Activated naive CD4-positive, alpha-beta T cell treated with anti-CD3 and anti-CD28 coated beads for 36 hours (primary cell): Measurements from ENCODE around the gene SLC1A1. TPM values are rescaled to one million over a fixed set of nuclear protein-coding genes. Genes with fewer than 3 reads are reported as not detected.
"Not testable (repeated sequence)": the region's sequence is repeated elsewhere in the genome, so short reads cannot be mapped to it uniquely, and the experiment has no call there.

ENCODE experiments used
- CTCF ChIA-PET: fragments of 350-600 bp; sonication (Branson Sonifier 250); formaldehyde crosslinking; loops from one replicate; lab custom pipeline; 2021; ENCODE audit warnings: antibody characterized with exemption; lab: Charles Lee
- DNase-seq: peaks from one replicate; pipeline ENCODE4 v3.0.0-alpha.2; 2020
- H3K27ac Mint-ChIP-seq: one replicate; pipeline ENCODE4 v1.8.0; 2021; ENCODE audit warnings: mild to moderate bottlenecking, mixed read lengths
- H3K27me3 Mint-ChIP-seq: one replicate; pipeline ENCODE4 v1.8.0; 2021; ENCODE audit warnings: low read depth, mixed read lengths
- H3K36me3 Mint-ChIP-seq: one replicate; pipeline ENCODE4 v1.8.0; 2021; ENCODE audit warnings: low read depth, mixed read lengths
- H3K4me1 Mint-ChIP-seq: one replicate; pipeline ENCODE4 v1.8.0; 2021; ENCODE audit warnings: low read depth, mixed read lengths
- H3K4me3 Mint-ChIP-seq: one replicate; pipeline ENCODE4 v1.8.0; 2021; ENCODE audit warnings: mild to moderate bottlenecking, moderate library complexity, mixed read lengths
- H3K9me3 Mint-ChIP-seq: one replicate; pipeline ENCODE4 v1.8.0; 2021; ENCODE audit warnings: mixed read lengths
- intact Hi-C: fragments of 100-400 bp; cut with micrococcal nuclease; formaldehyde crosslinking; loops from one replicate; pipeline ENCODE4 v1.15.1; 2023
- total RNA-seq, 2 experiments: library from RNA; stranded (reverse); gene quantifications; one replicate each; pipeline ENCODE4 v1.2.3, GENCODE V29; 2021

SLC1A1 gene
- total RNA-seq, 2 experiments from 2014 or later: not detected

GRCh38 chr9:4606033-4606432 is 115.8 kb downstream of the SLC1A1 start:
- not testable (repeated sequence) for H3K27me3 Mint-ChIP-seq, H3K9me3 Mint-ChIP-seq, H3K4me3 Mint-ChIP-seq, H3K27ac Mint-ChIP-seq, H3K36me3 Mint-ChIP-seq, H3K4me1 Mint-ChIP-seq
- CTCF ChIA-PET: interaction anchor here (1.7 kb wide), 1 partner anchor 10 kb away, joined by 5 read pairs; no protein-coding TSS in a partner anchor
- intact Hi-C loops: loop anchor here (10.0 kb wide), 1 partner anchor 319 kb away; no protein-coding TSS in a partner anchor
- peak; percentile 25 for DNase-seq

DNA sequence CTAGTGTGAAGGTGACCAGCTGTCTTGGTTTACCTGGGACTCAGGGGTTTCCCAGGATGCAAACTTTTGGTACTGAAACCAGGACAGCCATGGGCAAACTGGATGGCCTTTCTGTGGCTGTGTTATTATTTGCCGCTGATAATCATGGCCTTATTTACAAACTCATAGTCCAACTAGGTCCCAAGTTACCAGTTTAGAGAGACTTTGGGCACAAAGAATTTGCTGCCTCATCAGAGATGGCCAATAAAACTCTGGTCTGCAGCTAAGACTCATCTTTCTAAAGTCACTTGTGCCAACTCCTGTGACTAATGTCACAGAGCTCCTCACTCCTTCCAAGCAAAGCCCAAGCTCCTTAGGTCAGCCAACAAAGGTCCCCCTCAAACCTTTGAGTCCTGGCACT is 124.4 kb downstream of the SLC1A1 start:
- Mint-ChIP-seq H3K36me3 (no peaks in the 10 kb centered on the region), H3K27ac (no peak overlapping the region), H3K4me3 (no peak overlapping the region), H3K9me3 (no peaks in the 10 kb centered on the region), H3K4me1 (peaks cover 1% of the 10 kb centered on the region), H3K27me3 (no peaks in the 10 kb centered on the region)
- CTCF ChIA-PET: interaction anchor here (0.6 to 1.1 kb wide), 2 partner anchors 10 to 133 kb away, joined by 3 to 4 read pairs; no protein-coding TSS in a partner anchor
- DNase-seq: no peak
- intact Hi-C loops: no loop called here

DNA sequence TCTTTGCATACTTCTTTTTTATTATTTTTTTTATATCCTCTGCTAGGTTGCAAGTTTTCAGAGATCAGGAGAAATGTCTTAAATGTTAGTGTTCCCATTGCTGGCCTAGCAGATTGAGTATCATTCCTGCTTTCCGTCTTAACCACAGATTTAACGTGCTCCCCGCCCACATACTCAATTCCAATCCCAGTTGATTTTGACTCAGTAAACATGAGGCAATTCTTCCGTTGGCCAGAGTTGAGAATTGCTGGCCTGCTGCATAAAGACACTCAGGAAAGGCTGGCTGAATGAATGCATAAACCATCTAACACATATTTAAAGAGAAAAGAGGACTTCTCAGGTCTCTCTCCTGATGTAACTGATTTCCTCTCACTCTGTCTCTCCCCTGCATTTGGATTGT is 125.0 kb downstream of the SLC1A1 start:
- intact Hi-C loops: no loop called here
- Mint-ChIP-seq H3K4me1 (peaks cover 8% of the 10 kb centered on the region), H3K27ac (no peak overlapping the region), H3K9me3 (no peaks in the 10 kb centered on the region), H3K27me3 (no peaks in the 10 kb centered on the region), H3K4me3 (no peak overlapping the region), H3K36me3 (no peaks in the 10 kb centered on the region)
- CTCF ChIA-PET: interaction anchor here (0.6 to 1.1 kb wide), 2 partner anchors 11 to 132 kb away, joined by 3 to 4 read pairs; no protein-coding TSS in a partner anchor
- no peak for DNase-seq

GRCh38 chr9:4615778-4616177 is 125.5 kb downstream of the SLC1A1 start:
- Mint-ChIP-seq H3K27ac (no peak overlapping the region), H3K36me3 (no peaks in the 10 kb centered on the region), H3K4me1 (peaks cover 13% of the 10 kb centered on the region), H3K4me3 (no peak overlapping the region), H3K9me3 (no peaks in the 10 kb centered on the region), H3K27me3 (no peaks in the 10 kb centered on the region)
- CTCF ChIA-PET: no interaction called here
- DNase-seq: no peak
- intact Hi-C loops: no loop called here

DNA sequence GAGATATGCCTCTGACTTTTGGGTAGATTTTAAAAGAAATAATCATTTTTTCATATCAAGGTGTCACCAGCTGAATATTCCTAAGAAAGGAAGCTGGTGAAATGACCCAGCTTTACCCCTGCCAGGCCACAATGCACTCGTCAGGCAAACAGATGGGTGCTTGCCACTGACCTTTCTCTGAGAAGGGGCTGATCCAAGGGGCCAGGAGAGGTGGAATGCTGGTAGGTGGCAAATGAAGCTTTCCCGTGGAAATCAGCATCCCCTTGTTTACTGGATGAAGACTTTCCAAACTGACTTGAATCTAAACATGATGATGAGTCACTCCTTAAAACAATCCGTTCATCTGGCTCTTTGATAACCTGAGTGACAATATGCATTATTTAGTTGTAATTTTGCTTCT is 127.5 kb downstream of the SLC1A1 start:
- Mint-ChIP-seq H3K9me3 (no peaks in the 10 kb centered on the region), H3K36me3 (no peaks in the 10 kb centered on the region), H3K27me3 (no peaks in the 10 kb centered on the region), H3K4me1 (peaks cover 13% of the 10 kb centered on the region), H3K4me3 (no peak overlapping the region), H3K27ac (no peak overlapping the region)
- intact Hi-C loops: no loop called here
- CTCF ChIA-PET: interaction anchor here (1.0 kb wide), 1 partner anchor 8 kb away, joined by 3 read pairs; no protein-coding TSS in a partner anchor
- no peak for DNase-seq

DNA sequence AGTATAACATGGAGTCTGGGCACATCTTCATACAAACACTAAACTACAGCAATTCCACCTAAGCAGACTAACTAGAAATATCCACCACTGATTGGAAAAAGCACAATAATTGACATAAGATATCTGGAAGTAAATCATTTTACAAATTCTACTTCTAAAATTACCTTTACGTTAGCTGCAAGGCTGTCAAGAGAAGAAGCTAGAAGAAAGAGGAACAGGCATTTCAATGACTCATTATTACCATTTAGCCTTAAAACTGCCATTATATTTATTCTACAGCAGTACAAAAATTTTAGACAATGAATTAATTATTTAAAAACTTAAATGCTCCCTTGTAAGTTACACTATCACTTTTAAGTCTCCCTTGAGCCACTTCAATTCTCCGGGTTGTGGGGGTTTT is 128.4 kb downstream of the SLC1A1 start:
- CTCF ChIA-PET: no interaction called here
- H3K9me3 Mint-ChIP-seq: no peaks in the 10 kb centered on the region
- intact Hi-C loops: no loop called here
- H3K36me3 Mint-ChIP-seq: no peaks in the 10 kb centered on the region
- no peaks in the 10 kb centered on the region for H3K27me3 Mint-ChIP-seq
- H3K4me1 Mint-ChIP-seq: peaks cover 13% of the 10 kb centered on the region
- H3K4me3 Mint-ChIP-seq: no peak overlapping the region
- DNase-seq: no peak
- H3K27ac Mint-ChIP-seq: no peak overlapping the region

- intact Hi-C loops: no loop called here
- no peak overlapping the region for H3K27ac Mint-ChIP-seq
- H3K27me3 Mint-ChIP-seq: no peaks in the 10 kb centered on the region
- H3K4me1 Mint-ChIP-seq: peaks cover 13% of the 10 kb centered on the region
- H3K9me3 Mint-ChIP-seq: no peaks in the 10 kb centered on the region
- DNase-seq: no peak
- H3K4me3 Mint-ChIP-seq: no peak overlapping the region
- H3K36me3 Mint-ChIP-seq: no peaks in the 10 kb centered on the region
- CTCF ChIA-PET: interaction anchor here (1.3 to 1.6 kb wide), 2 partner anchors 16 to 42 kb away, joined by 3 to 4 read pairs; partner anchors contain the start of gene PLPP6
Observed at GRCh38 chr9:4620057-4620765, 129.9 kb downstream of the SLC1A1 start.

- CTCF ChIA-PET: interaction anchor here (1.3 to 1.6 kb wide), 2 partner anchors 16 to 41 kb away, joined by 3 to 4 read pairs; partner anchors contain the start of gene PLPP6
Observed at GRCh38 chr9:4620881-4621555, 130.8 kb downstream of the SLC1A1 start.

GRCh38 chr9:4622016-4622415 is 131.7 kb downstream of the SLC1A1 start:
- intact Hi-C loops: no loop called here
- no peak for DNase-seq
- Mint-ChIP-seq H3K27me3 (no peaks in the 10 kb centered on the region), H3K27ac (no peak overlapping the region), H3K4me3 (no peak overlapping the region), H3K4me1 (peaks cover 13% of the 10 kb centered on the region), H3K36me3 (no peaks in the 10 kb centered on the region), H3K9me3 (no peaks in the 10 kb centered on the region)
- CTCF ChIA-PET: interaction anchor here (1.6 kb wide), 1 partner anchor 40 kb away, joined by 3 read pairs; the partner anchor contains the start of gene PLPP6

More at GRCh38 chr9:4620881-4621555, 130.8 kb downstream of the SLC1A1 start:
- peaks cover 13% of the 10 kb centered on the region for H3K4me1 Mint-ChIP-seq
- H3K9me3 Mint-ChIP-seq: no peaks in the 10 kb centered on the region
- DNase-seq: no peak
- H3K4me3 Mint-ChIP-seq: no peak overlapping the region
- no peaks in the 10 kb centered on the region for H3K36me3 Mint-ChIP-seq
- no peaks in the 10 kb centered on the region for H3K27me3 Mint-ChIP-seq
- no peak overlapping the region for H3K27ac Mint-ChIP-seq
- intact Hi-C loops: no loop called here

GRCh38 chr9:4630836-4631235 is 140.6 kb downstream of the SLC1A1 start:
- CTCF ChIA-PET: interaction anchor here (1.1 kb wide), 1 partner anchor 26 kb away, joined by 3 read pairs; no protein-coding TSS in a partner anchor
- Mint-ChIP-seq H3K4me3 (no peak overlapping the region), H3K9me3 (no peaks in the 10 kb centered on the region), H3K27me3 (no peaks in the 10 kb centered on the region), H3K27ac (no peak overlapping the region), H3K4me1 (no peaks in the 10 kb centered on the region), H3K36me3 (no peaks in the 10 kb centered on the region)
- no peak for DNase-seq
- intact Hi-C loops: no loop called here
